ENCODE measurements around the gene DAB1.

- TF ChIP-seq CTCF (IDR thresholded peaks at IDR 0.05) (no peak), POLR2A (IDR thresholded peaks at IDR 0.05) (no peak)
Observed at GRCh38 chr1:57116871-57117270, 307.0 kb downstream of the DAB1 start.
